Measurements from ENCODE around the gene IL4I1.

Gene IL4I1

GRCh38 chr19:49890349-49891311, 6.1 kb downstream of the IL4I1 start:
- DNase-seq (ENCODE audit: extremely low read depth, low read depth): no peak
- TF ChIP-seq, protein P1, sequence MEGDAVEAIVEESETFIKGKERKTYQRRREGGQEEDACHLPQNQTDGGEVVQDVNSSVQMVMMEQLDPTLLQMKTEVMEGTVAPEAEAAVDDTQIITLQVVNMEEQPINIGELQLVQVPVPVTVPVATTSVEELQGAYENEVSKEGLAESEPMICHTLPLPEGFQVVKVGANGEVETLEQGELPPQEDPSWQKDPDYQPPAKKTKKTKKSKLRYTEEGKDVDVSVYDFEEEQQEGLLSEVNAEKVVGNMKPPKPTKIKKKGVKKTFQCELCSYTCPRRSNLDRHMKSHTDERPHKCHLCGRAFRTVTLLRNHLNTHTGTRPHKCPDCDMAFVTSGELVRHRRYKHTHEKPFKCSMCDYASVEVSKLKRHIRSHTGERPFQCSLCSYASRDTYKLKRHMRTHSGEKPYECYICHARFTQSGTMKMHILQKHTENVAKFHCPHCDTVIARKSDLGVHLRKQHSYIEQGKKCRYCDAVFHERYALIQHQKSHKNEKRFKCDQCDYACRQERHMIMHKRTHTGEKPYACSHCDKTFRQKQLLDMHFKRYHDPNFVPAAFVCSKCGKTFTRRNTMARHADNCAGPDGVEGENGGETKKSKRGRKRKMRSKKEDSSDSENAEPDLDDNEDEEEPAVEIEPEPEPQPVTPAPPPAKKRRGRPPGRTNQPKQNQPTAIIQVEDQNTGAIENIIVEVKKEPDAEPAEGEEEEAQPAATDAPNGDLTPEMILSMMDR (IDR thresholded peaks at IDR 0.05; ENCODE audit: low read depth, low read length): no peak

GRCh38 chr19:49889687-49890348, 6.9 kb downstream of the IL4I1 start:
- no peak for DNase-seq (ENCODE audit: extremely low read depth, low read depth)
- TF ChIP-seq, protein P1 (IDR thresholded peaks at IDR 0.05; ENCODE audit: low read depth, low read length): peak; percentile 64

DNA sequence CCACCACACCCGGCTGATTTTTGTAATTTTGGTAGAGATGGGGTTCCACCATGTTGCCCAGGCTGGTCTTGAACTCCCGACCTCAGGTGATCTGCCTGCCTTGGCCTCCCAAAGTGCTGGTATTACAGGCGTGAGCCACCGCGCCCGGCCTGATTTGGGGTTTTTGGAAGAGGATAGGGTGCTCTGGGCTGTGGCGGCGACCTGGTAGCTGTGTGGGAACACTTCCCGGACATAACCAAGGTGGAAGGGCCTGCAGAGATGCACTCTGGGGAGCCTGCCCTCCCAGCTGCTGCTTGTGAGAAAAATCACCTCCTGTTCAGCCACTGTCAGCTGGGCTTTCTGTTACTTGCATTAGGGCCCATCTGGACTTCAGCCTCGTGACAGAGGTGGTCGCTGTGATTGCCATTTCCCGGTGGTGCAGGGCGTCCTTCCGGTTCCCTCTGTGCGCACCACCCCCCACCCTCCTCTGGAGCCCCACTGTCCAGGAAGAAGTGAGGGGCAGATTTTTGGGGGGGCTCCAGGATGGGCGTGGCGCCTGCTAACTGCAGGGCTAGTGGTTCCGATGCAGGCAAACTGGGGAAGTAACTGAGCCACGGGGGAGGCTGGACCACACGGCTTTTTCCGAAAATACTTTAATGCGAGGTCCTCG, 7.5 kb downstream of the IL4I1 start:
- DNase-seq (ENCODE audit: extremely low read depth, low read depth): no peak
- TF ChIP-seq, protein P1 (IDR thresholded peaks at IDR 0.05; ENCODE audit: low read depth, low read length): no peak

GRCh38 chr19:49888510-49888824, 8.2 kb downstream of the IL4I1 start:
- TF ChIP-seq, protein P1 (IDR thresholded peaks at IDR 0.05; ENCODE audit: low read depth, low read length): no peak
- no peak for DNase-seq (ENCODE audit: extremely low read depth, low read depth)

DNA sequence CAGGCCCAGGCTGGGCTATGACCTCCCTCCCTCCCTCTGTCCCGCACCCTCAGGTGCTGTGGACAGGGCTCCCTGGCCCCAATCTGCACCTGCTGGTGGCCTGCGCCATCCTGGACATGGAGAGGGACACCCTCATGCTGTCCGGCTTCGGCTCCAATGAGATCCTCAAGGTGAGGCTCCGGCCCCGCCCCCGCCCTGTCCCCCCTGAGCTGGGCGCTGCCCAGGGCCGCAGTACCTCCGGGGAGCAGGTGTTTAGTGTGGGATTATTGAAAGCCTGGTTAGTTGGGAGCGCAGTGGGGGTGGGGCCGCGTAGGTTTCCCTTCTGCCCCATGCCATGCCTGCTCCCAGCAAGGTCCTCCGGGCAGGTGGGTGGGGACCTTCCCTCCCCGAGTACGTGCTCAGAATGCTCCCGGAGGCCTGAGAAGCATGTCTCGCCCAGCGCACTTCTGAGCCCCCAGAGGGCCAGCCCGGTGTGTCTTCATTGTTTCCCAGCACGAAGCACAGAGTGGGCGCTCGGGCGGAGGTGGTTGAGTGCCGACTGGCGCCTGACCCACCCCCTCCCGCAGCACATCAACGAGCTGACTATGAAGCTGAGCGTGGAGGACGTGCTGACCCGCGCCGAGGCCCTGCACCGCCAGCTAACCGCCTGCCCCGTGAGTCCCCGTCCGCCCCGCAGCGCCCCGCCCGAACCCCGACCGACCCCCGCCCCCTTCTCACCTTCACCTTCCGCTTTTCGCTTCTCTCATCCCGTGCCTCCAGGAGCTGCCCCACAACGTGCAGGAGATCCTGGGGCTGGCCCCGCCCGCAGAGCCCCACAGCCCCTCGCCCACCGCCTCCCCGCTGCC, 8.8 kb downstream of the IL4I1 start:
- no peak for DNase-seq (ENCODE audit: extremely low read depth, low read depth)
- TF ChIP-seq, protein P1 (IDR thresholded peaks at IDR 0.05; ENCODE audit: low read depth, low read length): no peak

DNA sequence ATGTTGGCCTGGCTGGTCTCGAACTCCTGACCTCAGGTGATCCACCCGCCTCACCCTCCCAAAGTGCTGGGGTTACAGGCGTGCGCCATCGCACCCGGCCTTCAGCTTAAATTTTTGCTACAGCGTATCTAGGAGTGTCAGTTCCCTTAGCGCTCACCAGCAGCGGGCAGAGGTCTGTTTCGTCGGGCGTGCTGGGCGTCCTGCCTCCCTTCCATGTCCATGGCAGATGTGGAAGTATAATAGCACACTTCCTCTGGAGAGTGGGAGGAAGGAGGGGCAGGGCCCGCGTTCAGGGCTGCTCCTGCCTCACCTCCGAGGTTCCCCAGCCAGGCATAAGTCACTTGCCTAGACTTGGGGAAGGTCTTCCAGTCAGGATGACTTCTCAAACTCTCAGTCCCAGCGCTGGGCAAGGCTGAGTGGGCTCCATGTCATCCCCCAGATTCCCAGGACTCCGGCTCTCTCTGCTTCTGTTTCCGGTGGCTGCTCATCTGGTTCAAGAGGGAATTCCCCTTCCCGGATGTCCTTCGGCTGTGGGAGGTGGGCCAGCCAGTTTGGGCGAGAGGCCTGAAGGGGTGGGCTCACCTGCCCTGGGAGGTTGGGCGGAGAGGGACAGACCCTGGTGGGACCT, 9.5 kb downstream of the IL4I1 start:
- TF ChIP-seq, protein P1 (IDR thresholded peaks at IDR 0.05; ENCODE audit: low read depth, low read length): no peak
- DNase-seq (ENCODE audit: extremely low read depth, low read depth): no peak
